ENCODE results near the gene AGAP1.

The AGAP1 gene

GRCh38 chr2:236159778-236160170 is 665.9 kb downstream of the AGAP1 start:
- Mint-ChIP-seq H3K27me3 (peaks cover 13% of the 10 kb centered on the region), H3K27ac (no peak overlapping the region), H3K4me3 (no peak overlapping the region), H3K9me3 (no peaks in the 10 kb centered on the region), H3K36me3 (no peaks in the 10 kb centered on the region), H3K4me1 (no peaks in the 10 kb centered on the region)
- no peak for DNase-seq (ENCODE audit: low spot score in 2 of 2)
- no peak for ATAC-seq (ENCODE audit: low read depth)

- no peaks in the 10 kb centered on the region for H3K9me3 Mint-ChIP-seq
- no peak overlapping the region for H3K27ac Mint-ChIP-seq
- no peak overlapping the region for H3K4me3 Mint-ChIP-seq
- no peak for ATAC-seq (ENCODE audit: low read depth)
- H3K27me3 Mint-ChIP-seq = peaks cover 13% of the 10 kb centered on the region
- no peaks in the 10 kb centered on the region for H3K36me3 Mint-ChIP-seq
- DNase-seq (ENCODE audit: low spot score in 2 of 2) = no peak
- H3K4me1 Mint-ChIP-seq = no peaks in the 10 kb centered on the region
Observed at GRCh38 chr2:236160366-236161081, 666.7 kb downstream of the AGAP1 start.

GRCh38 chr2:236161082-236161462 is 667.2 kb downstream of the AGAP1 start:
- no peak for ATAC-seq (ENCODE audit: low read depth)
- Mint-ChIP-seq H3K27ac (no peak overlapping the region), H3K9me3 (no peaks in the 10 kb centered on the region), H3K4me3 (no peak overlapping the region), H3K4me1 (no peaks in the 10 kb centered on the region), H3K27me3 (peaks cover 13% of the 10 kb centered on the region), H3K36me3 (no peaks in the 10 kb centered on the region)
- DNase-seq (ENCODE audit: low spot score in 2 of 2) = no peak

- Mint-ChIP-seq H3K4me1 (peaks cover 4% of the 10 kb centered on the region), H3K36me3 (no peaks in the 10 kb centered on the region), H3K9me3 (no peaks in the 10 kb centered on the region), H3K27ac (no peak overlapping the region), H3K4me3 (no peak overlapping the region), H3K27me3 (peaks cover 18% of the 10 kb centered on the region)
- DNase-seq (ENCODE audit: low spot score in 2 of 2) (no peak), ATAC-seq (ENCODE audit: low read depth) (no peak)
Observed at GRCh38 chr2:236161531-236161930, 667.7 kb downstream of the AGAP1 start.

DNA sequence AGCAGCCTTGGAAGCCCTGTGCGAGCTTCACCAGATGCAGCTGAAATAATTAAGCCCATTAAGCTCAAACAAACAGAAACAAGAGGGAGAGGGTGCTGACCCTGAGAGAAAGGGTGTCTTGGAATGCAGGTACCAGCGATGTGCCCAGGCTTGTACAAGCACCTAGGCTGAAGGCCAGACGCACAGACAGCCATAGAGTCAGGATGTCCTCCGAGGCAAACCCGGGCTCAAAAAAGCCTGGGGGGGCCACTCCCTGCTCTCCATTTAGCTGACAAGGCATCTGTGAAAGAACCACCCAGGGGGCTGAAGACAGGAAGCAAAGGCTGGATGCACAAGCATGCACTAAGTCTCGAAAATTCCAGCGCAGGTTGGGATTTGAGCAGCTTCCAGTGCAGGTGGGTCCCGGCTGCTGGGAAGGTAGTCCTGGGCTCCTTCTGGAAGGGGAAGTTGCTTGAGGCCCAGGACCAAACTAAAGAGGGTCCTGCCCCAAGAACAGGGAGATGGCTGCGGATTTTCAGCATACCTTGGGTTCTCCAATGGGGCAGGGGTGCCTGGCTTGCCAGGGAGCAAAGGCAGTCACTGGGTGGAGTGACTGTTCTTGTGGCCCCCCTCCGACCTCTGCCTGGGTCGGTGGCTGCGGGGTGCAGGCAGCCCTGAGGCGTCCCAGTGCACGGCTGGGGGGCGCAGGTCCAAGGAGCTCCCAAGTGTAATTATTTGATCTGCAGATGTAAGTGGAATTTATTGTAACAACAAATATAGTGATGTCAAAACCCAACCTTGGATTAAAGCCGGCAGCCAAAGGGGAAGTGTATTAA is 668.4 kb downstream of the AGAP1 start:
- H3K4me3 Mint-ChIP-seq = no peak overlapping the region

GRCh38 chr2:236162882-236163470 is 669.1 kb downstream of the AGAP1 start:
- no peak overlapping the region for H3K27ac Mint-ChIP-seq
- H3K4me3 Mint-ChIP-seq = no peak overlapping the region
- ATAC-seq (ENCODE audit: low read depth) (no peak), DNase-seq (ENCODE audit: low spot score in 2 of 2) (no peak)
- peaks cover 18% of the 10 kb centered on the region for H3K27me3 Mint-ChIP-seq
- H3K36me3 Mint-ChIP-seq = no peaks in the 10 kb centered on the region
- H3K4me1 Mint-ChIP-seq = peaks cover 4% of the 10 kb centered on the region
- H3K9me3 Mint-ChIP-seq = no peaks in the 10 kb centered on the region

More for the DNA sequence above, 668.4 kb downstream of the AGAP1 start:
- peaks cover 18% of the 10 kb centered on the region for H3K27me3 Mint-ChIP-seq
- ATAC-seq (ENCODE audit: low read depth) = no peak
- no peak overlapping the region for H3K27ac Mint-ChIP-seq
- H3K4me1 Mint-ChIP-seq = peaks cover 4% of the 10 kb centered on the region
- DNase-seq (ENCODE audit: low spot score in 2 of 2) = no peak
- no peaks in the 10 kb centered on the region for H3K36me3 Mint-ChIP-seq
- no peaks in the 10 kb centered on the region for H3K9me3 Mint-ChIP-seq

DNA sequence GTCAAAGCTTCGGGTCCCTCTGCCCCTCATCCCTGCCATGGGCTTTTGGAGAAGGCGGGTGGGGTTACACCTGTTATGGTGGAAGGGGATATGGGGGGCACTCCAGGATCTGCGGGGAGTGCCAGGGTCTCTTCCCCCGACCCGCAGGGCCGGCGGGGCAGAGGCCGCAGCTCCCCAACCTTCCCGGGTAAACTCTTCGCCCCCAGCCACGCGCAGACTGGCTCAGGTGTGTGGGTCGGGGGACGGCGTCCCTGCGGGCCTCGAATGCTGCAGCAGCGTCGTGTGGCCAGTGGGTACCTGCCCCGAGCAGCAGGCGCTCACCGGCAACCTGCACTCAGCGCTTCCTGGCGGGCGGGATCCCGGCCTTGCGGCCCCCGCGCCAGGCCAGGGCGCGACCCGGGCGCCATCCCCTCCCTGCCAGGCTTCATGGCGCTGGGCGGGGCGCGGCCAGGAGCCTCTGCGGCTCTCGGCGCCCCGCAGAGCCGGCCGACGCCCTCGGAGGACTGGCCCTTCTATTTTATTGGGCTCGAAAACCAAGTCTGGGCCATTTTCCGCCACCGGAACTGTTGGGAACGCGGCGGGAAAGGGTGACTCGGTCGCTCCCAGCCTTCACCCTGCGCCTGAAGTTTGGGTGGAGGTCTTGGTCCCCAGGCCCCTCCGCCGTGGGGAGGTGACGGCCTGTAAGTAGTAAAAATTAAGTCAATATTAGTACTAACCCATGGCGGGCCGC is 669.8 kb downstream of the AGAP1 start:
- H3K4me1 Mint-ChIP-seq = peaks cover 4% of the 10 kb centered on the region
- no peaks in the 10 kb centered on the region for H3K9me3 Mint-ChIP-seq
- DNase-seq (ENCODE audit: low spot score in 2 of 2) (no peak), ATAC-seq (ENCODE audit: low read depth) (no peak)
- H3K27me3 Mint-ChIP-seq = peaks cover 13% of the 10 kb centered on the region
- no peak overlapping the region for H3K4me3 Mint-ChIP-seq
- H3K27ac Mint-ChIP-seq = no peak overlapping the region
- no peaks in the 10 kb centered on the region for H3K36me3 Mint-ChIP-seq

- DNase-seq (ENCODE audit: low spot score in 2 of 2) (no peak), ATAC-seq (ENCODE audit: low read depth) (no peak)
- Mint-ChIP-seq H3K27me3 (peaks cover 13% of the 10 kb centered on the region), H3K4me3 (no peak overlapping the region), H3K9me3 (no peaks in the 10 kb centered on the region), H3K4me1 (peaks cover 4% of the 10 kb centered on the region), H3K36me3 (no peaks in the 10 kb centered on the region), H3K27ac (no peak overlapping the region)
Observed at GRCh38 chr2:236164201-236164924, 670.5 kb downstream of the AGAP1 start.

- peaks cover 4% of the 10 kb centered on the region for H3K4me1 Mint-ChIP-seq
- no peaks in the 10 kb centered on the region for H3K36me3 Mint-ChIP-seq
- H3K9me3 Mint-ChIP-seq = no peaks in the 10 kb centered on the region
- H3K4me3 Mint-ChIP-seq = no peak overlapping the region
- DNase-seq (ENCODE audit: low spot score in 2 of 2) = no peak
- H3K27me3 Mint-ChIP-seq = peaks cover 10% of the 10 kb centered on the region
- ATAC-seq (ENCODE audit: low read depth) = no peak
- no peak overlapping the region for H3K27ac Mint-ChIP-seq
Observed at GRCh38 chr2:236164925-236165841, 671.3 kb downstream of the AGAP1 start.

DNA sequence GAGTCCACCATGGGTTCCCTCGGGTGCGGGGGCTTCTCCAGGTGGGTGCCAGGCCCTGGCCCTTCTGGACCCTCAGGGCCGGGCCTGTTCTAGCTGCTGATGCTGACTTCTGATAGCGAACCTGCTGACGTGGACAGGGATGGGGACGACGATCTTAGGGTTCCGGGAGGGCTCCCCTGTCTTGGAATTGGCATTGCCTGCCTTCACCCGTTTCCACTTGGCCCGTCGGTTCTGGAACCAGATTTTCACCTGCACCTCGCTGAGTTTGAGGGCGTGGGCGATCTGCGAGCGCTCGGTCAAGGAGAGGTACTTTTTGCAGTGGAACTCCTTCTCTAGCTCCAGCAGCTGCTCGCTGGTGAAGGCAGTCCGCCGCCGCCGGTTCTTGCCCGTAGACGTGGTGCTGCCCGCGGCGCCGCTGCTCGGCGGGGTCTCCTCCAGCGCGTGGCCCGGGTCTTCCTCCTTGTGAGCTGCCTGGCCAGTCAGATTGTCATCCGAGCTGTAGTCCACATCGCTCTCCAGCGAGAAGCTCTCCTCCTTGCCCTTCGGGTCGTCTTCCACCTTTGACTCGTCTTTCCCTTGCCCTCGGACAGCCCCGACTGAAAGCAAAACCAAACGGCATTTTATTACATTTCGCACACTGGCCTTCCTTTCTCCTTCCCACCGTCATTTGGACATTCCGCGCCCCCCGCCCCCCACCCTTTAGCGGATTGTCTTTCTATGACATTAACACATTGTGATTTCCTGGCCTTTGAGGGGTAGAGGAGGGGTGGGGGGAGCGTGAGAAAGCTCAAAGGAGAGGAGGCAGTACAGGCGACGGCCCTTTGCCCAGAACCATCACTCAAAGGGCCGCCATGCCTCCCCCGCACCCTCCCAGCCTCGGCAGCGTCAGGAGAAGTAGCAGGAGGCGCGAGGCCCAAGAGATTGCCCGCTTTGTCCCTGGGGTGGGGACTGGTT is 672.3 kb downstream of the AGAP1 start:
- no peak for DNase-seq (ENCODE audit: low spot score in 2 of 2)
- ATAC-seq (ENCODE audit: low read depth) = no peak
- Mint-ChIP-seq H3K27me3 (peaks cover 8% of the 10 kb centered on the region), H3K36me3 (no peaks in the 10 kb centered on the region), H3K4me3 (peak overlapping the region; percentile 8), H3K27ac (no peak overlapping the region), H3K9me3 (no peaks in the 10 kb centered on the region), H3K4me1 (peaks cover 4% of the 10 kb centered on the region)

DNA sequence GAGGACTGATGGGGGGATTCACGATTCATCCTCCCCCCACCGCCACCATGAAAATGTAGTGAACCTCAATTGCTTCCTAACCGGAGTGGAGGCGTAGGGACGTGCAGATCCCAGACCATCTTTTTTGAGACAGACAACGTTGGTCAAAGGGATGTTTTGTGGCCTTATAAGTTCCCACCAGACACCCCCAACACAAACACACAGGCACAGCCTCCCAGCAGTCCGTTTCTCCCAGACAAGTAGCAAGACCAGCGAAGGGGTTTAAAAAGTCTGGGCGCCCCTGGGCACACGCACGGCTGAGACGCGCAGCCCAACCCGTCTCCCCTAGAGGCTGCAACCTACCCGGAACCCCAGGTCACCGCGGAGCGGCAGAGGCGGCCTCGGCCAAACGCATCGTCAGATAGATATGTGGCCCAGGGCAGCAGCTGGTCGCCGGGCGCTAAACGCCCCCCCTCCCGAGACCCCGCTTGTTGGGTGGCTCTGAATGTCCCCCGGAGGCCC is 673.0 kb downstream of the AGAP1 start:
- Mint-ChIP-seq H3K36me3 (no peaks in the 10 kb centered on the region), H3K4me3 (no peak overlapping the region), H3K4me1 (peaks cover 4% of the 10 kb centered on the region), H3K27ac (no peak overlapping the region), H3K9me3 (no peaks in the 10 kb centered on the region), H3K27me3 (peaks cover 6% of the 10 kb centered on the region)
- no peak for DNase-seq (ENCODE audit: low spot score in 2 of 2)
- no peak for ATAC-seq (ENCODE audit: low read depth)

Data from memory B cell (primary cell).